Measurements from ENCODE around the gene IGF2BP1.
"Not testable (repeated sequence)": the region's sequence is repeated elsewhere in the genome, so short reads cannot be mapped to it uniquely, and the experiment has no call there.

Gene IGF2BP1

DNA sequence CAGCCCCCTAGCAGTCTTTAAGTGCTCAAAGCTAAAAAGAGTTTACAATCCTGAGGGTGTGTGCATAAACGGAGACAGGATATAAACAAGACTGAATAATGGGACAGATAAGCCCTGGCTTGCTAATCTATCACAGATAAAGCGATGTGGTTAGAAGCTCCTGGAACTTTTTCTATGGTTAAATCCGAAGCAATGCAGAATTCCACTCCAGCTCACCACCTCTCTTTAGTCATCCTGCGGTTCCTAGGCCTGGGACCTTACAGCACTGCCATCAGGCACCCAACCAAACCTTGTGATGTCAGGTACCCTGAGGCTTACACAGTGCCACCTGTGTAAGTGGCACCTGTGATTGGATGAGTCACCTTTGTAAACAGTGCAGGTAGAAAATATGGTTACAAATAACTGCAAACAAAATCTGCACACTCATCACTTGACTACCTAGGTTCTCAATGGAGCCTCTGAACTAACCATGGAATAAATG is 103.9 kb downstream of the IGF2BP1 start:
- DNase-seq (ENCODE audit: low spot score): no peak

DNA sequence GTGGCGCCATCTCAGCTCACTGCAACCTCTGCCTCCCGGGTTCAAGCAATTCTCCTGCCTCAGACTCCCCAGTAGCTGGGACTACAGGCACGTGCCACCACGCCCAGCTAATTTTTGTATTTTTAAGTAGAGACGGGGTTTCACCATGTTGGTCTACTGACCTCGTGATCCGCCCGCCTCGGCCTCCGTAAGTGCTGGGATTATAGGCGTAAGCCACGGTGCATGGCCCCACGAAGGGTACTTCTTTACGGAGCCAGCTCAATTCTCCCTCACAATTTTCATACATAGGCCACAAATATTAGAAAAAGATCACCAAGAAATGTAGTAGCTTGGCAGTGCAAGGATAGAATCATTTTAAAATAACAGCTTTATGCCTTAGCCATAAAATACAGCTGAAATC is 106.2 kb downstream of the IGF2BP1 start:
- not testable (repeated sequence) for DNase-seq (ENCODE audit: low spot score)

DNA sequence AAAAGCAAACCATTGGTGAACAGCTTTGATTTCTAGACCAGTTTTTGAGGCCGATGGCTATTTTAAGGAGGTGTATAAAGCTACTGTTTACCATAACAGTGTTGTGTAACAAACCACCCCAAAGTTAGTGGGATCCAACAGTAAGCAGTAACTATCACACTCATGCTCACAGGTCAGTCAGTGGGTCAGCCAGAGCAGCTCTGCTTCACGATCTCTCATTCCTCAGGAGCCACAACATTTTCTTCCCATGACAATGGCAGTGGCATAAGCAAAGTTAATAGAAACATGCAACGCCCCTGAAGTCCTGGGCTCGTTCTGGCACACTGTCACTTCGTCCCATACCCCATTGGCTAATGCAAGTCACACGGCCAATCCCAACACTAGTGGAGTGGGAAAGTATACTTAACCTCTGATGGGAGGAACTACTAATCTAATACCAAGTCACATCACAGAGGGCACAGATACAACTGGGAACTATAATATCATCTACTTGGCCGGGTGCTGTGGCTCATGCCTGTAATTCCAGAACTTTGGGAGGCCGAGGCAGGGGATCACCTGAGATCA is 107.4 kb downstream of the IGF2BP1 start:
- DNase-seq (ENCODE audit: low spot score): no peak
